ENCODE measurements around the gene AHSG.

The AHSG gene

DNA sequence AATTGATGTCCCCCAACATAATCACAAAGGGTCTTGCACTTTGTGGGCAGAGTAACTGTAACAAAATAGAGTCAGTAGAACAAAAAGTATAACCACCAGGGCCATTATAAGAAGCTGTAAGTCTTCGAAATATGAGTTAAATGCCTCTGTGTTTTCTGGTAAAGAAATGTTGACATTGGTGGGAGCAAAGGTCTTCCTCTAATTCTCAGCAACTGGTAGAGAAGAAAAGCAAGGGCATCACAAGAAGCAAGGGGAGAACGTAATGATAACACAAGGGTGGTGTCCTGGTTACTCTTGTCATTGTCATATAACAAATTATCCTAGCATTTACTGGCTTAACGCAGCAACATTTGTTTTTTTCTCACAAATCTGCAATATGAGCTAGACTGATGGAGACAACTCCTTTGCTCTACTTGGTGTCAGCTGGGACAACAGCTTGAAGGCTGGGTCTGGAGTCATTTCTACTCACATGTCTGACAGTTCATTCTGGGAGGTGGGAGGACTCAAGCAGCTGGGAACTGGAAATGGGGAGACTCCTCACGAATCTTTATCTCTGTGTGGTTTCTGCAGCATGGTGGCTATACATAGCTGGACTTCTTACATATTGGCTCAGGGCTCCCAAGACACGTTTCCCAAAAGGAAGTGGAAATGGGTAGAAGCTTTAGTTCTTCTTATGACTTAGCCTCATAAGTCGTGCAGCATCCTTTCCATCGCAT is 22.1 kb upstream of the AHSG start:
- no peak for DNase-seq (ENCODE audit: low read depth in 1 of 2, low spot score in 1 of 2)

DNA sequence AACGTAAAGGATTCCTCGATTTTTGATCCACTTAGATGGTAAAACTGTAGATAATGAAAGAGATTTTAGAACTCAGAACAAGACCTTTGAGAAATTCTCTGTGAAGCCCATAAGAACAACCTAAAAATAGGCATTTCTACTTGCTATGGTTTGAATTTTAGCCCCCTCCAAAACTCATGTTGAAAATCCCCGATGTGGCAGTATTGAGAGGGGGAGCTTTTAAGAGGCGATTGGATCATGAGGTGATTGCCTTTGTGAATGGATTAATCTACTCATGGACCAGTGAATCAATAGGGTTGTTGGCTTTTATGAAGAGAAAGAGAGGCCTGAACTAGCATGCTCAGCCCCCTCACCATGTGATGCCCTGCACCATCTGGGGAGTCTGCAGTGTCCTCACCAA is 20.2 kb upstream of the AHSG start:
- no peak for DNase-seq (ENCODE audit: low read depth in 1 of 2, low spot score in 1 of 2)

- DNase-seq (ENCODE audit: low read depth in 1 of 2, low spot score in 1 of 2) = no peak
Observed at GRCh38 chr3:186593862-186594261, 19.0 kb upstream of the AHSG start.

DNA sequence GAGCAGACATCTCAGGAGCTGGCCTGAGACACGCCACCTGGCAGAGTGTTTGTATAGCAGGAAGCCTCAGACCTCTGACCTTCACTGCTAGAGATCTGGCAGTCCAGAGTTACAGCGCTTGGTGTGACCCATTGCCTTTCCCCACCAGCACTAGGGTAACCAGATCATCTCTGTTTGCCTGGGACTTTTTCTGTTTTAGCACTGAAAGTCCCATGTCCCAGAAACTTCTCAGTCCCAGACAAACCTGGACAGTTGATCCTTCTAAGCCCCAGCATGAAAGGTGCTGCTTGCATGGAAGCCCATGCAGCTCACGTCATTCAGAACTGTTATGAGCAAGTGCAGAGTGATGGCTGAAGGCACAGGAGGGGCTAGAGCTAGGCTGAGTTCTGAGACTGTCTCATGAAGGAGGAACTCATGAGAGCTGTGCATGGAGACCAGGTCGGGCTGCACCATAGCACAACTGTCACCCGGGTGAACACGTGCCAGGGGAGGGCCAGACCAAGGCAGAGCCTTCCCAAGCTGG is 18.2 kb upstream of the AHSG start:
- no peak for DNase-seq (ENCODE audit: low read depth in 1 of 2, low spot score in 1 of 2)

DNA sequence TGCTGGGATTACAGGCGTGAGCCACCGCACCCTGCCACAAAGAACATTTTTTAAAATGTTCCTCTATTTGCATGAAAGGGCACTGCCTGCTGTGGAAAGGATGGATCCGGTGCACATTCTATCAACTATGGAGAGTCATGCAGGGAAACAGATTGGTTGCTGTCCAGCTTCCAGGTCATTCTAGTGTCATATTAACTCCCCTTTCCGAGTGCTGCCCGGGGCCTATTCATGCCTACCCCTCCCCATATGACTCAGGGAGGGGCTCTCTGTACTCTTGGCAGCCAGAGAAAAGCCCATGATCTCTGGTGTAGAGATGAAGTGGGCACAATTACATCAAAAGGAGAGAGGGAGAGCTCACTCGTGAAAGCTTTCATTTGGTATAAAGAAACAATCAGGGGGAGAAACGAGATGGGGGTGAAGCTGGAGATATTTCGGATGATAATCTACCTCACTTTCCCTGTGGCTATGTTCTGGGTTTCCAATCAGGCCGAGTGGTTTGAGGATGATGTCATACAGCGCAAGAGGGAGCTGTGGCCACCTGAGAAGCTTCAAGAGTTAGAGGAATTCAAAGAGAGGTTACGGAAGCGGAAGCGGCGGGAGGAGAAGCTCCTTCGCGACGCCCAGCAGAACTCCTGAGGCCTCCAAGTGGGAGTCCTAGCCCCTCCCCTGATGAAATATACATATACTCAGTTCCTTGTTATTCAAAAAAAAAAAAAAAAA is 16.1 kb upstream of the AHSG start:
- DNase-seq (ENCODE audit: low read depth in 1 of 2, low spot score in 1 of 2) = no peak

DNA sequence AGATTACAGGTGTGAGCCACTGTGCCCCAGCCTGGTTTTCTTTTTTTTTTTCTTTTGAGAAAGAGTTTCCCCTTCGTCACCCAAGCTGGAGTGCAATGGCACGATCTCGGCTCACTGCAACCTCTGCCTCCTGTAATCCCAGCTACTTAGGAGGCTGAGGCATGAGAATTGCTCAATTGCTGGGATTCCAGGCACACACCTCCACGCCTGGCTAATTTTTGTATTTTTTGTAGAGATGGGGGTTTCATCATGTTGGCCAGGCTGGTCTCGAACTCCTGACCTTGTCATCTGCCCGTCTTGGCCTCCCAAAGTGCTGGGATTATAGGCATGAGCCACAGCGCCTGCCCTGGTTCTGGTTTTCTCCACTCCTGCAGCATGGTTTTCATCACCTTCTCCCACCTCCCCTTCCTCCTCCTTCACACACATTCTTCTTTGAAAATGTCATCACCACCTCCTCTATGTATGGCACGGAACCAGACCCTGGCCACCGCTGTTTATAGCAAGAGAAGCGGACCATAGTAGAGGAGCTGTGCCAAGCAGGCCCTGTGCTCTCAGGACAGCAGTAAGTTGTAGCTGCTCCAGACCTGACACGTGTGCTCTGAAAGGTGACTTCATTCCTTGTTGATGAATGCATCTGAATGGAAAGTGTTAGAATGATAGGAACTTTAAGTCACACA is 14.6 kb upstream of the AHSG start:
- no peak for DNase-seq (ENCODE audit: low read depth in 1 of 2, low spot score in 1 of 2)

GRCh38 chr3:186598794-186599141 is 14.1 kb upstream of the AHSG start:
- DNase-seq (ENCODE audit: low read depth in 1 of 2, low spot score in 1 of 2) = no peak

DNA sequence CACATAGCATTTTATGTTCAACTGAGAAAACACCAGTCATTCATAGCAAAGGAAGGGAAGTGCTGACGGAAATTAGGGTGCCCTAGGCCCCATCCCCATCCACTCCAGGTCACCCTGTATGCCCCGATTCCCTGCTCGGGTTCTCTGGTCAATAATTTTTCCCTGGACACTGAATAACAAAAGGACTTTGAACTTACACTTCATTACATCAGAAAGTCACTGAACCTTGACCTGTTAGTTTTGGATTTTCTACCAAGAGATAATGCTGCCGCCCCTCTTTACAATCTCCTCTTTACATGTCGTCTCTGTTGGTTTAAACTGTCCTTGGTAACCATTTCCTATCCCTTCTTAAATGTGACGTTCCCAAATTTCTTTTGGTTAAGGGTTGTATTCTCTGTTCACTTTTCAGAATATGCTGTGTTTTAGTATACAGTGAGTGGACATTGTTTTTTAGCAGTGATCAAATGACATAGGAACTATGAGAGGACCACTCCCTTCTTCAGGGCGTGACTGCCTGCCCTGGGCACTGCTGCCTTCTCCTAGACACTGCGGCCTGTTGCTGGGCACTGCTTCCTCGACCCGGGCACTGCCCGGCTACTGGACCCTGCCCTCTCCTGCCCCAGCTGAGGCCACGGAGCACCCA is 13.6 kb upstream of the AHSG start:
- DNase-seq (ENCODE audit: low read depth in 1 of 2, low spot score in 1 of 2) = no peak

DNA sequence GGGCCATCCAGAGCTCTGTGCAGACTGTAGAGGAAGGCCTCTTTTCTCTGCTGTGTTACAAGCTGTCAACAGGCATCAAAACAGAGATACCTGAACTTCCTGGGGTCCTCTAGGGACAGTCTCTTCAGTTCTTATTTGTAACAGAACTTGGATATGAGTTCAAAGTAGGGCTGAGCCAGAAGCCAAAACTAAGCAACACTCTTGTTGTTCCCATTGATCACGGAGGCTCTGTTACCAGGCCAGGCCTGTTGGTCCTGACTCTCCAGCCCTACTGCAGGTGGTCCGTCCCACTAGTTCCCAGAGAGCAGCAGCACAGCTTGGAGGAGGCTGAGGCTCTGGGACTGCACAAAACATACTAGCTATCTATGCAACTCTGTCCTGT is 13.1 kb upstream of the AHSG start:
- DNase-seq (ENCODE audit: low read depth in 1 of 2, low spot score in 1 of 2) = no peak

- no peak for DNase-seq (ENCODE audit: low read depth in 1 of 2, low spot score in 1 of 2)
Observed at GRCh38 chr3:186600896-186601295, 12.0 kb upstream of the AHSG start.

DNA sequence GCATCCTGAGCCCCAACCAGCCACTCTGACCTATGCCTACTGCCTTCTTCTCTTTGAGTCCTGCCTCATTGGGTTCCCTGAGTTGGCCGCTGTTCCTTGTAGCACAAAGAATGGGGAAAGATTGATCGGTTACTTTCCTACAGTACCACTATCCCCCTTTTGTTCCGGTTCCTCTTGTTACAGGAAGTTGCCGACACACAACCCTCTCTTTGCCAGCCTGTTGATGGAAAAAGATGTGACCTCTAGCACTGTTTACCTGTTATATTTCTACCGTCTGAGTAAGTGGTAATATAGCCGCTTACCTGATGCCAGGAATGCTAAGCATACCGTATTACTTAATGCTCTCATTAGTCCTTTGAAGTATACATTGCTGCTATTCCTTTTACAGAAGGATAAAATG is 9.7 kb upstream of the AHSG start:
- no peak for DNase-seq (ENCODE audit: low read depth in 1 of 2, low spot score in 1 of 2)

- no peak for DNase-seq (ENCODE audit: low read depth in 1 of 2, low spot score in 1 of 2)
Observed at GRCh38 chr3:186605078-186605477, 7.8 kb upstream of the AHSG start.

DNA sequence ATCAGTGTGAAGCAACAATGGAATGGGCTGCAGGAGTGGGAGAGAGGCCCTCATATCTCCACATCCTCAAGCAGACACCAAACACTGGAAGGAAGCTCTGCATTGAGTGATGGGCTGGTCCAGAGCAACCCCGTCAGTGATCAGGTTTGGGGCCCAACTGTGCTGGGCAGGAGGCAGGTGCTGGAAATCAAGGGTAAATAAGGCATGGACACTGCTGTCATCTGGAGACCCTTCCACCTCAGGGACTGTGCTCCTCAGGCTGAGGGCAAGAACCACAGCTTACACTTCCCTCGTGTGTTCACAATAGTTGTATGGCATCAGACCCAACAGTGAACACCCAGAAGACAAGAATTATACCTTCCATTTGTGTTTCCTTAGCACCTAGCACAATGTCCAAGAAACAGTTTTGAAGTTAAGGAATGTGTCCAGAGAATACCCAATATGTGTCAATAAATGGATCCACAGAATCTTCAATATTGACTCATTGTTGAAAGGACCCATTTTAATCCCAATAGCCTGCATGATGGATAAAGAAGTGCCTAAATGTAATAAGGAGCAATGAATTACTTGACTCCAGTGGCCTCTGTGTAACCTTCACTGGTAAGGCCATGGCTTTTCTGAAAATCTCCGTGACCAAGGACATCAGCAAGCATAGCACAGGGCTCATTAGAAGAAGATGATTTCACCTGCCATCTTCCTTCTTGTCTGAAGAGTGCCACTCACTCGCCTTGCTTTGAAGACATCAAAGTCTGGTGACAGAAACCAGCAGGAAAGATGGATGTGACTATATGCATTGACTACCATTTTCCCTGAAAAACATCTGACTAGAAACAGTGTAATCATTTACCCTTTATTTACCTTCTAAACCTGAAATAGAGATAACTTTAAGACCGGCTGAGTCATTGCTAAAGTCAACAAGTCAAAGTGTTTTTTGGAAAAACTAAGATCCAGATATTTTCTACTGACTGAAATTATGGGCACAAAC is 7.0 kb upstream of the AHSG start:
- no peak for DNase-seq (ENCODE audit: low read depth in 1 of 2, low spot score in 1 of 2)

DNA sequence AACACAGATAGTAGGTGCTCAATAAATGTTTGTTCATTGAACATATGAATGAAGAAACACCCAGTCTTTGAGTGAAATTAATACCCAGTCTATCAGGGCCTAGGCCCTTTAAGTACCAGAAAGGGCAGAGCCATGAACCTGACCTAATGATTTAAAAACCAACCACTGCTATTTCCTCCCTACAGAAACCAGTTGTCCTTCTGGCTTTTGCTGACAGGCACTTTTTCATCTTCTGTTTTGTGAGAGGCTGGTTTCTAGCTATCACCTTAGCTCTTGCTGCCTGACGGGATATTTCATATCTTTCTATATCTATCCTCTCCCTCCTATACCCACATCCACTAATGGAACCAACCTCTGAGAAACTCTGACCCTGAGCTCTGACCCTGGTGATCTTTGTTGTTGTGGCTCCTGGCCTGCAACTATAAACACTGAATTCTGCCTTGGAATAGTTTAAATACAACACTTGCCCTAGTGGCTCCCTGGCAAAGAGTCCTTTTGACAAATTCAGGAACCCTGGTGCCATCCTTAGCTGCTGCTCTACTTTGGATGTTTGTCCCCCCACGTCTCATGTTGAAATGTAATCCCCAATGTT is 4.1 kb upstream of the AHSG start:
- DNase-seq (ENCODE audit: low read depth in 1 of 2, low spot score in 1 of 2) = no peak

DNA sequence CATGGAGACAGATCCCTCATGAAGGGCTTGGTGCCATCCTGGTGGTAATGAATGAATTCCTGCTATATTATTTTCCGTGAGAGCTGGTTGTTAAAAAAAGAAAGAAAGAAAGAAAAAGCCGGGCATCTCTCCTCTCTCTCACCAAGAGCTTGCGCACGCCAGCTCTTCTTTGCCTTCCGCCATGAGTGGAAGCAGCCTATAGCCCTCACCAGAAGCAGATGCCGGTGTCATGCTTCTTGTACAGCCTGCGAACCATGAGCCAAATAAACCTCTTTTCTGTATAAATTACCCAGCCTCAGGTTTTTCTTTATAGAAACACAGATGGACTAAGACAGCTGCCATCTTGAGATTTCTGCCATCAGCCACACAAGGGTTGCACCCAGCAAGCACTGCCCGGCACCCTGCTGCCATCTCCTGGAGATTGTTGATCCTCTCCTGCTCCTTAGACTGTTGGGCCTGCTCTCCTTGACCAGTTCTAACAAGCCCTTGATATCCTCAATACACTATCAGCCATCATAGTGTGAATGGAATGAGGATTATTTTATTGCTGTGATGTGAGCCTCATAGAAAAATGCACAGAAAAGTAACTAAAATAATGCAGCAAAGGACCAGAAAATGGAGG is 3.5 kb upstream of the AHSG start:
- DNase-seq (ENCODE audit: low read depth in 1 of 2, low spot score in 1 of 2) = no peak

GRCh38 chr3:186612065-186612464 is 795 bp upstream of the AHSG start:
- no peak for DNase-seq (ENCODE audit: low read depth in 1 of 2, low spot score in 1 of 2)

- DNase-seq (ENCODE audit: low read depth in 1 of 2, low spot score in 1 of 2) = no peak
Observed at GRCh38 chr3:186613637-186614265, 891 bp downstream of the AHSG start.

- DNase-seq (ENCODE audit: low read depth in 1 of 2, low spot score in 1 of 2) = no peak
Observed at GRCh38 chr3:186614266-186614596, 1.4 kb downstream of the AHSG start.

All from stimulated activated CD4-positive, alpha-beta T cell treated with anti-CD3 and anti-CD28 coated beads, Interleukin-15, amount 100 ng/mL, for 1 hour (primary cell).